Right cardiac atrium (tissue), 5 donors: Measurements from ENCODE around the gene GPAM. TPM values are rescaled to one million over a fixed set of nuclear protein-coding genes. Genes with fewer than 3 reads are reported as not detected.

Source experiments
- ATAC-seq, 2 donors: fragments of 200-7000 bp; cut with Tn5 transposase; one replicate each; pipeline versions ENCODE4 v1.8.0 to v1.9.1; 2020; ENCODE audit warnings: moderate library complexity in 2 of 2, mild to moderate bottlenecking in 1 of 2
- DNase-seq, 3 donors: peaks; one replicate each; pipeline ENCODE4 v3.0.0-alpha.2; 2020
- H3K27ac ChIP-seq: one replicate; pipeline ENCODE4 v1.5.1; 2013; ENCODE audit warnings: mild to moderate bottlenecking, low read length, control low read depth, moderate library complexity
- H3K27me3 ChIP-seq: one replicate; pipeline ENCODE4 v1.6.1; 2013; ENCODE audit not compliant: control insufficient read depth, insufficient read depth
- H3K4me1 ChIP-seq: one replicate; pipeline ENCODE4 v1.6.1; 2013; ENCODE audit warnings: low read length; ENCODE audit not compliant: control insufficient read depth, insufficient read depth
- H3K4me3 ChIP-seq: one replicate; pipeline ENCODE4 v1.5.1; 2013; ENCODE audit warnings: low read length, control low read depth
- H3K9me3 ChIP-seq: one replicate; pipeline ENCODE4 v1.6.1; 2013; ENCODE audit warnings: low read length; ENCODE audit not compliant: control insufficient read depth
- WGBS: extraction: QIAGEN DNeasy Blood & Tissue Kit; methylation state at CpG from one replicate; pipeline ENCODE4 v1.1.7; 2013; 5-methylcytosine and 5-hydroxymethylcytosine counted together
- intact Hi-C, 4 donors: fragments of 100-400 bp; cut with DNase I; formaldehyde crosslinking; loops; one replicate each; pipeline versions ENCODE4 v1.11.0 to v1.14.0; 2022 to 2023
- polyA plus RNA-seq: library from polyadenylated mRNA; stranded (reverse); fragments of 200-250 nt; gene quantifications from one replicate; pipeline ENCODE4 v1.2.3, GENCODE V29; 2013
- total RNA-seq, 4 donors: library from RNA; stranded (reverse); fragmentation: NEBNext Ultra II Directional; extraction: Animal tissue kit (Norgen Biotek cat#: 25700); gene quantifications; one replicate each; pipeline ENCODE4 v1.2.1, GENCODE V29; 2021
- donor health status: healthy with polysubstance abuse.
- donor health status: DM: no; HTN: yes; CAD: no.
- donor health status: DM: no; HTN: no; CAD: no.
- donor health status: DM: no; HTN: yes; CAD: no; lungs with severe emphysema.
- donor health status: DM: yes; HTN: yes; CAD: no.

GPAM gene
- total and polyA plus RNA-seq, 5 donors: 15.1 to 31.1 (median 16.1) TPM

- no peaks in the 10 kb centered on the region for H3K9me3 ChIP-seq
- no peak for ATAC-seq
- DNase-seq: peak in 1 of 3 donors; percentile 31
- no peaks in the 10 kb centered on the region for H3K4me1 ChIP-seq
- H3K4me3 ChIP-seq: peak overlapping the region; percentile 82
- H3K27me3 ChIP-seq: no peaks in the 10 kb centered on the region
- intact Hi-C loops: loop anchor here (5.0 to 10.0 kb wide), 2 partner anchors 114 to 122 kb away; no protein-coding TSS in a partner anchor
- peak overlapping the region; percentile 26 for H3K27ac ChIP-seq
- 27% methylated on average over 10 of the region's 10 CpGs for WGBS
These were observed 709 bp downstream of the GPAM start for GRCh38 chr10:112182784-112183328.

- no peak overlapping the region for H3K27ac ChIP-seq
- peak; percentile 55 to 74 for ATAC-seq
- H3K4me1 ChIP-seq: no peaks in the 10 kb centered on the region
- WGBS: 45% methylated on average over 1 of the region's 1 CpG
- no peaks in the 10 kb centered on the region for H3K9me3 ChIP-seq
- no peak overlapping the region for H3K4me3 ChIP-seq
- H3K27me3 ChIP-seq: no peaks in the 10 kb centered on the region
- intact Hi-C loops: loop anchor here in 2 of 4 donors (10.0 kb wide), 2 partner anchors 258 to 268 kb away; partner anchors contain the start of genes VTI1A (in 1 of the 2) and ZDHHC6 (in 1 of the 2)
- no peak for DNase-seq
These were observed 6.3 kb downstream of the GPAM start for GRCh38 chr10:112177247-112177646.

DNA sequence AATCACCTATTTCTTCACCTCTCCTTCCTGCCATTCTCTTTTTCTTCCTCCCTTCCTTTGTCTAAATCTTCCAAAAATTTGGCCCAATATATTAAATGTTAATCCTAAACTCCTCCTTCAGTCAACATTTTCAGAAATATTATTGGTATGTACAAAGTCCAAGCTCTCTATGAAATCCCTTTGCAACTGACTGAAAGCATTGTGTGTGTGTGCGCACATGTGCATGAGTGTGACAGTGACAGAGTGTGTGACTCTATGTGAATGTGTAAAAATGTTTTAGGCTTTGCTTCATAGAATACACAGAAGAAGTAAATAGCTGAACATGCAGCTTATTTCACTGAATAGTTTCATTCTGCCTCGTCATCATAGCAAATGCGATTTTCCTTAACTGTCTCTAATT lies 7.0 kb downstream of the GPAM start:
- H3K9me3 ChIP-seq: no peaks in the 10 kb centered on the region
- H3K4me1 ChIP-seq: no peaks in the 10 kb centered on the region
- no peak for ATAC-seq
- WGBS: 73% methylated on average over 3 of the region's 3 CpGs
- H3K27ac ChIP-seq: no peak overlapping the region
- DNase-seq: no peak
- H3K4me3 ChIP-seq: no peak overlapping the region
- H3K27me3 ChIP-seq: no peaks in the 10 kb centered on the region
- intact Hi-C loops: loop anchor here in 2 of 4 donors (10.0 kb wide), 2 partner anchors 258 to 268 kb away; partner anchors contain the start of genes VTI1A (in 1 of the 2) and ZDHHC6 (in 1 of the 2)

- ATAC-seq (no peak), DNase-seq (no peak)
- 96% methylated on average over 8 of the region's 8 CpGs for WGBS
- Histone ChIP-seq H3K27me3 (no peaks in the 10 kb centered on the region), H3K9me3 (no peaks in the 10 kb centered on the region), H3K4me1 (no peaks in the 10 kb centered on the region), H3K4me3 (no peak overlapping the region), H3K27ac (no peak overlapping the region)
- intact Hi-C loops: loop anchor here in 2 of 4 donors (10.0 kb wide), 2 partner anchors 259 to 269 kb away; partner anchors contain the start of genes VTI1A (in 1 of the 2) and ZDHHC6 (in 1 of the 2)
These were observed 8.2 kb downstream of the GPAM start for GRCh38 chr10:112175409-112175808.

DNA sequence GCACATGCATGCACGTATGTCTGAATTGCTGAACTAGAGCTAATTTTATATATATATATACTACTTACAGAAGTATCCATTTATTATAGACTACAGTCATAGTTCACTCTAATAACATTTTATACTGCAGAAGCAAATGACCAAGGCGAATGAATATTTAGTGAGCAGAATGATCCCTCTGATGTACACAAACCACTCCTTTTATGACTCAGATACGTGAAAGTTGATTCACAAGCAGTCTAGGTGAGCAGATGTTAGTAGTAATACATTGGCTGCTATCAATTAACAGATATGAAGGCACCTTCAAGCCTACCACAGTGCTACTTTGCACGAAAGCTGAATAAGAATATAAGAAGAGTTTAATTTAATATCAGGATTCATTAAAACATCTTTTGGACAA lies 10.4 kb downstream of the GPAM start:
- Histone ChIP-seq H3K4me1 (no peaks in the 10 kb centered on the region), H3K27ac (no peak overlapping the region), H3K27me3 (no peaks in the 10 kb centered on the region), H3K4me3 (no peak overlapping the region), H3K9me3 (no peaks in the 10 kb centered on the region)
- ATAC-seq (no peak), DNase-seq (no peak)
- intact Hi-C loops: loop anchor here in 2 of 4 donors (10.0 kb wide), 2 partner anchors 262 to 272 kb away; partner anchors contain the start of genes VTI1A (in 1 of the 2) and ZDHHC6 (in 1 of the 2)
- WGBS: 89% methylated on average over 4 of the region's 4 CpGs

GRCh38 chr10:112168733-112169132 lies 14.8 kb downstream of the GPAM start:
- no peak for DNase-seq
- Histone ChIP-seq H3K4me3 (no peak overlapping the region), H3K27me3 (no peaks in the 10 kb centered on the region), H3K27ac (no peak overlapping the region), H3K4me1 (no peaks in the 10 kb centered on the region), H3K9me3 (no peaks in the 10 kb centered on the region)
- WGBS: 92% methylated on average over 6 of the region's 6 CpGs
- ATAC-seq: no peak
- intact Hi-C loops: loop anchor here in 1 of 4 donors (10.0 kb wide), 1 partner anchor 266 kb away; no protein-coding TSS in a partner anchor

- Histone ChIP-seq H3K4me3 (no peak overlapping the region), H3K27ac (no peak overlapping the region), H3K9me3 (no peaks in the 10 kb centered on the region), H3K4me1 (no peaks in the 10 kb centered on the region), H3K27me3 (no peaks in the 10 kb centered on the region)
- WGBS: 92% methylated on average over 3 of the region's 3 CpGs
- no peak for ATAC-seq
- intact Hi-C loops: loop anchor here in 1 of 4 donors (10.0 kb wide), 1 partner anchor 268 kb away; no protein-coding TSS in a partner anchor
- no peak for DNase-seq
These were observed 16.8 kb downstream of the GPAM start for GRCh38 chr10:112166800-112167199.

DNA sequence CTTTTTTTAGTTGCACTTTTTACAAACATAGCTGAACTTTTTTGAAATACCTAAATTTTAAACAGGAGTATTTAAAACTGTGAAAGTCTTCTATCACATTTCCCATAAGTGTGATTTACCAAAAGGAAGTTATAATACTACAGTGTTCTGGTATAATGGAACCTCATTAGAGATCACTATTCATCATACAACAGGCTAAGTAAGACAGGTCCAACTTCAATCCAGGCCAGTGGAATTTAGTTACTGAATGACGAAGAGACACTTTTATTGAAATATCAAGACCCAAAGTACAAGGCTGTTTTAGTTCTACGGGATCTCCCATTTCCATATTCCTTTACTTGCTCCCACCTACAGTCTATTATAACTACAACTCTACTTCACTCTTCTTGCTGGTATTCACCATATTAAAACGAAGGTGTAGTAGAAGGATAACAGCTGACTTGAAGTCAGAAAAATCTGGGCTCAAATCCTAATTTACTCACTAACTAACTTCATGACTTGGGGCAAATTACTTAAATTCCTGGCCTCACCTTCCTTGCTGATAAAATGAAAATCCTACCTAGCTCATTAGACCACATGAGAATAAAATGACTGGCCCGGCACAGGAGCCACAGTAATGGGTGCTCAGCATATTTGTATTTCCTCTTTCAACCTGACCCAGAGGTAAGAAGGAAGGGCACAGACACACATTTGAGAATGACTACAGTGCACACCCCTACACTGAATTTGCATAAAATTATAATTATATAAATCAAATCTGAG lies 21.6 kb downstream of the GPAM start:
- no peaks in the 10 kb centered on the region for H3K9me3 ChIP-seq
- intact Hi-C loops: loop anchor here in 1 of 4 donors (10.0 kb wide), 1 partner anchor 273 kb away; no protein-coding TSS in a partner anchor
- no peaks in the 10 kb centered on the region for H3K4me1 ChIP-seq
- no peak overlapping the region for H3K4me3 ChIP-seq
- no peak overlapping the region for H3K27ac ChIP-seq
- no peak for DNase-seq
- no peak for ATAC-seq
- WGBS: 69% methylated on average over 4 of the region's 4 CpGs
- no peaks in the 10 kb centered on the region for H3K27me3 ChIP-seq

DNA sequence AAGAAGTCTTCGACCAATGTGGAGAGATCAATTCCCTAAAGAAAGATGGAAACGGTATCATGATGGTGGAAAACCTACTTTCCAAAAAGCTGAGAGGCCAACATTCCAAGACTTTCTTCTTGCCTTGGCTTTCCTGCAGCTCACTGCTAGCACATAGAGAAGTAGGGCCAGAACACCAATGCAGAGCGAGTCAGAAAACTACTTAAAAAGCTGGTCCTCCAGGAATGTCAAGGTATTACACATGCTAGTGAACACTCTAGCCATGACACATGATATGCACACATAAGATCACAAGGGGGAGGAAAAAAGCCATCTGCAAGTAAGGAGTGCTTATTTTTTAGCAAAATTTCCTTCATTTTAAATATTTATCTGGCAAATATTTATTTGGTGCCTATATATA lies 22.7 kb downstream of the GPAM start:
- Histone ChIP-seq H3K4me1 (no peaks in the 10 kb centered on the region), H3K4me3 (no peak overlapping the region), H3K27ac (no peak overlapping the region), H3K27me3 (no peaks in the 10 kb centered on the region), H3K9me3 (no peaks in the 10 kb centered on the region)
- WGBS: 93% methylated on average over 3 of the region's 3 CpGs
- intact Hi-C loops: loop anchor here in 1 of 4 donors (10.0 kb wide), 1 partner anchor 274 kb away; no protein-coding TSS in a partner anchor
- DNase-seq (no peak), ATAC-seq (no peak)

DNA sequence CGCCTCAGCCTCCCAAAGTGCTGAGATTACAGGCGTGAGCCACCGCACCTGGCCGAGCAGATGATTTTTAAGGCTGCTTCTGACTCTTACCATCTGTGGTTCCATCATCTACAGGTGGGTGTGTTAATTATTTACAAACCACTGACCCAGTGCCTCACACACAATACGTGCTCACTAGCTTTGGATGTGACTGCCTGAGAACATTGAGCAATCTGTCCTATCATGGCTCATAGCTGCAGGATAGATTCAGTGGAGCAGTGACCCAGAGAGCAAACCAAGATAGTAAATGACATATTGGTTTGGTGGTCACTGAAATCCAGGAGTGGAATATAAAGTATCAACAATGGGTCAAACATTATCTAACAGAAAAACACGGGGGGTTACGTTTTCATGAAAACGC lies 24.1 kb downstream of the GPAM start:
- intact Hi-C loops: no loop called here
- Histone ChIP-seq H3K4me1 (no peaks in the 10 kb centered on the region), H3K4me3 (no peak overlapping the region), H3K27me3 (no peaks in the 10 kb centered on the region), H3K9me3 (no peaks in the 10 kb centered on the region), H3K27ac (no peak overlapping the region)
- 97% methylated on average over 8 of the region's 8 CpGs for WGBS
- ATAC-seq: no peak
- no peak for DNase-seq

DNA sequence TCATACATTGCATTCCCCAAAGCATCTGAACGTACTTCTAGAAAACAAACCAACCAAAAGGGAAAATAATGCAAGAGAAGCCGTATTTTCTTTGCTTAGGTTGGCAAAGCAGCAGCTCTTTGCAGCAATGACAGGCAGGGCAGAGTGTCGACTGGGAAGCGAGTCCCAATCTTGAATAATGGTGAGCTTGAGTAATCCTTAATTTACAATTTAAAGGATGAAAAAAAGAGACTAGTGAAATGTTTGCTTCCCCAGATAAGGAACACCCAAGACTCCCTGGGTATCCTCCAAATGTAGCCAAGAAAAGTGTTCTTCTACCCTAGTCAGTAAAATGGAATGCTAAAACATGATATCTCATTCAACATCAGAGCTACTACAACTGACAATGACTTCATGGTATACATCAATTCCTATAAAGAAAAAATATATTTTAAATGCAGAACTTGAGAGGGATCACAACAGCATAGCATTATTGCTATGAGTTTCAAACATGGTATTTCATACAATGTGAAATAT lies 32.0 kb downstream of the GPAM start:
- ATAC-seq: no peak
- WGBS: 92% methylated on average over 4 of the region's 4 CpGs
- no peak overlapping the region for H3K27ac ChIP-seq
- intact Hi-C loops: no loop called here
- no peak overlapping the region for H3K4me3 ChIP-seq
- H3K27me3 ChIP-seq: no peaks in the 10 kb centered on the region
- no peaks in the 10 kb centered on the region for H3K4me1 ChIP-seq
- no peaks in the 10 kb centered on the region for H3K9me3 ChIP-seq
- no peak for DNase-seq
